Nephron (organoid): ENCODE data around the gene SEMA5B.

Experiments used
- H3K27ac Mint-ChIP-seq, 3 experiments: 2 replicates each; pipeline ENCODE4 v1.8.0; 2020; ENCODE audit warnings: mixed read lengths in 3 of 3, mild to moderate bottlenecking in 2 of 3, moderate library complexity in 1 of 3
- H3K27me3 Mint-ChIP-seq: 2 replicates; pipeline ENCODE4 v1.8.0; 2021; ENCODE audit warnings: low read depth, mild to moderate bottlenecking, moderate library complexity, mixed read lengths
- H3K36me3 Mint-ChIP-seq: 2 replicates; pipeline ENCODE4 v1.8.0; 2020; ENCODE audit warnings: low read depth, mixed read lengths
- H3K4me1 Mint-ChIP-seq: 2 replicates; pipeline ENCODE4 v1.8.0; 2020; ENCODE audit warnings: mixed read lengths
- H3K4me3 Mint-ChIP-seq, 3 experiments: 2 replicates each; pipeline ENCODE4 v1.8.0; 2020; ENCODE audit warnings: mild to moderate bottlenecking in 3 of 3, mixed read lengths in 3 of 3, moderate library complexity in 2 of 3
- H3K9me3 Mint-ChIP-seq: 2 replicates; pipeline ENCODE4 v1.8.0; 2020; ENCODE audit warnings: mixed read lengths
- TF ChIP-seq, protein P1 (sequence below), 3 experiments: fragments of 200-600 bp; sonication (generic); IDR thresholded peaks; one replicate each; pipeline ENCODE4 v1.5.0; 2021; ENCODE audit warnings: antibody characterized with exemption in 3 of 3; ENCODE audit not compliant: unreplicated experiment in 3 of 3

SEMA5B gene

DNA sequence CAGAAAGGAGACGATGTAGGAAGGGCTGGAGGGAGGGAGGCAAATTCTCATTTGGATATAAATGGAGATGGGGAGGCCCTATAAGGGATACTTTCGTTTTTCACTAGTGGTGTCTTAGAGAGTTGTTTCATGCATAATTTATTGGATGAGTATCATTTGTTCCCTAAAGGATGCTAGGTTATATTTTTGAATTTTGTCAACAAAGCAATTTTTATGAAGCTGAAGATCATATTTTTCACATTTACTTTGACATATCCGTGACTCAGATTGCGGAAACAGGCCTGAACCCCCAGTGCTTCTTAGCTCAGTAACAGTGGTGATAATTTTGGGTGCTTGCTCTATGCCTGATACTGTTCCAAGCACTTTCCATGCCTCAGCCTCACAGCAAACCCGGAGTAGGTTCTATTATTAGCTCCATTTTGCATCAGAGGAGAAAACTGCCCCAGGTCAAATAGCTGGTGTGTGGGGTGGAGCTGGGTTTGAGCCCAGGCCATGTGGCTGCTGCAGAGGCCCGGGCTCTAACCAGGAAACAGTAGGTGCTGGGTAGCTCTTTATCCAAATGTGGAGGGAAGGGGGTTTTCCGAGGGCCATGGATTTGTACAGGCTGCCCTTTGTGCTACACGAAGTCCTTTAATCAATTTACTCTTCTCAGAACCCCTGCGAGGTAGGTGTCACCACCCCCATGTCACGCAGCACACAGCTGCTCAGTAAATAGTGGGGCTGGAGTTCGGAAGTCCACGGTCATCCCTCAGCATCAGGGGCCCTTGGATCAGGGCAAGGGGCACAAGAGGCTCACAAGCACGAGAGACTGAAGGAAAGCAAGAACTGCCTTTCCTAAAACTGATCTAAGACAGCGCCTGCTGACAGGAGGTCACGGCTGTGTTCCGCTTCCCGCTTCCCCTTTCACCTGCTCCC is 133.6 kb downstream of the SEMA5B start:
- Mint-ChIP-seq H3K27ac (no peak overlapping the region), H3K27me3 (no peaks in the 10 kb centered on the region), H3K4me1 (peaks cover 40% of the 10 kb centered on the region), H3K4me3 (no peak overlapping the region), H3K36me3 (no peaks in the 10 kb centered on the region), H3K9me3 (no peaks in the 10 kb centered on the region)
- TF ChIP-seq, protein P1, sequence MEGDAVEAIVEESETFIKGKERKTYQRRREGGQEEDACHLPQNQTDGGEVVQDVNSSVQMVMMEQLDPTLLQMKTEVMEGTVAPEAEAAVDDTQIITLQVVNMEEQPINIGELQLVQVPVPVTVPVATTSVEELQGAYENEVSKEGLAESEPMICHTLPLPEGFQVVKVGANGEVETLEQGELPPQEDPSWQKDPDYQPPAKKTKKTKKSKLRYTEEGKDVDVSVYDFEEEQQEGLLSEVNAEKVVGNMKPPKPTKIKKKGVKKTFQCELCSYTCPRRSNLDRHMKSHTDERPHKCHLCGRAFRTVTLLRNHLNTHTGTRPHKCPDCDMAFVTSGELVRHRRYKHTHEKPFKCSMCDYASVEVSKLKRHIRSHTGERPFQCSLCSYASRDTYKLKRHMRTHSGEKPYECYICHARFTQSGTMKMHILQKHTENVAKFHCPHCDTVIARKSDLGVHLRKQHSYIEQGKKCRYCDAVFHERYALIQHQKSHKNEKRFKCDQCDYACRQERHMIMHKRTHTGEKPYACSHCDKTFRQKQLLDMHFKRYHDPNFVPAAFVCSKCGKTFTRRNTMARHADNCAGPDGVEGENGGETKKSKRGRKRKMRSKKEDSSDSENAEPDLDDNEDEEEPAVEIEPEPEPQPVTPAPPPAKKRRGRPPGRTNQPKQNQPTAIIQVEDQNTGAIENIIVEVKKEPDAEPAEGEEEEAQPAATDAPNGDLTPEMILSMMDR (IDR thresholded peaks at IDR 0.05; ENCODE audit: unreplicated experiment in 3 of 3), result no peak

GRCh38 chr3:122893282-122893681 is 134.3 kb downstream of the SEMA5B start:
- Mint-ChIP-seq H3K9me3 (no peaks in the 10 kb centered on the region), H3K4me3 (no peak overlapping the region), H3K27ac (no peak overlapping the region), H3K27me3 (no peaks in the 10 kb centered on the region), H3K36me3 (no peaks in the 10 kb centered on the region), H3K4me1 (peaks cover 35% of the 10 kb centered on the region)
- TF ChIP-seq, protein P1 (IDR thresholded peaks at IDR 0.05; ENCODE audit: unreplicated experiment in 3 of 3), result no peak

GRCh38 chr3:122892118-122892960 is 135.2 kb downstream of the SEMA5B start:
- Mint-ChIP-seq H3K9me3 (no peaks in the 10 kb centered on the region), H3K4me3 (no peak overlapping the region), H3K27me3 (no peaks in the 10 kb centered on the region), H3K27ac (peak overlapping the region in 1 of 3 experiments; percentile 25), H3K4me1 (peaks cover 33% of the 10 kb centered on the region), H3K36me3 (no peaks in the 10 kb centered on the region)
- TF ChIP-seq, protein P1 (IDR thresholded peaks at IDR 0.05; ENCODE audit: unreplicated experiment in 3 of 3), result no peak

GRCh38 chr3:122890720-122891220 is 136.8 kb downstream of the SEMA5B start:
- Mint-ChIP-seq H3K4me3 (no peak overlapping the region), H3K27me3 (no peaks in the 10 kb centered on the region), H3K27ac (peak overlapping the region in 2 of 3 experiments; percentile 54 to 75), H3K4me1 (peaks cover 33% of the 10 kb centered on the region), H3K9me3 (no peaks in the 10 kb centered on the region), H3K36me3 (no peaks in the 10 kb centered on the region)
- TF ChIP-seq, protein P1 (IDR thresholded peaks at IDR 0.05; ENCODE audit: unreplicated experiment in 3 of 3), result no peak

- H3K4me3 Mint-ChIP-seq, result no peak overlapping the region
- peaks cover 33% of the 10 kb centered on the region for H3K4me1 Mint-ChIP-seq
- TF ChIP-seq, protein P1 (IDR thresholded peaks at IDR 0.05; ENCODE audit: unreplicated experiment in 3 of 3), result no peak
- H3K27me3 Mint-ChIP-seq, result no peaks in the 10 kb centered on the region
- no peaks in the 10 kb centered on the region for H3K9me3 Mint-ChIP-seq
- H3K36me3 Mint-ChIP-seq, result no peaks in the 10 kb centered on the region
- peak overlapping the region in 2 of 3 experiments; percentile 75 to 84 for H3K27ac Mint-ChIP-seq
These were observed 137.4 kb downstream of the SEMA5B start for GRCh38 chr3:122890077-122890719.
